Ishikawa (cell line): ENCODE measurements around the gene RNF151.

Source experiments
- CEBPB ChIP-seq: IDR thresholded peaks from 2 replicates; pipeline ENCODE4 v1.6.1; 2012
- CREB1 ChIP-seq: IDR thresholded peaks from 2 replicates; pipeline ENCODE4 v1.6.1; 2012; ENCODE audit warnings: low read depth
- EGR1 ChIP-seq: IDR thresholded peaks from 2 replicates; pipeline ENCODE4 v1.6.1; 2012
- EP300 ChIP-seq: IDR thresholded peaks from 2 replicates; pipeline ENCODE4 v1.6.1; 2012; ENCODE audit warnings: borderline replicate concordance
- FOXM1 ChIP-seq: IDR thresholded peaks from 2 replicates; pipeline ENCODE4 v1.6.1; 2012; ENCODE audit warnings: low read depth, borderline replicate concordance
- NFIC ChIP-seq: IDR thresholded peaks from 2 replicates; pipeline ENCODE4 v1.6.1; 2012
- RAD21 ChIP-seq: IDR thresholded peaks from 2 replicates; pipeline ENCODE4 v1.6.1; 2012; ENCODE audit warnings: low read depth
- TAF1 ChIP-seq: IDR thresholded peaks from 2 replicates; pipeline ENCODE4 v1.6.1; 2012; ENCODE audit warnings: low read depth, mild to moderate bottlenecking
- TCF12 ChIP-seq: IDR thresholded peaks from 2 replicates; pipeline ENCODE4 v1.6.1; 2012; ENCODE audit warnings: low read depth
- TEAD4 ChIP-seq: IDR thresholded peaks from 2 replicates; pipeline ENCODE4 v1.6.1; 2012
- YY1 ChIP-seq: IDR thresholded peaks from 2 replicates; pipeline ENCODE4 v1.6.1; 2012; ENCODE audit warnings: low read depth
- ZBTB7A ChIP-seq: IDR thresholded peaks from 2 replicates; pipeline ENCODE4 v1.6.1; 2012; ENCODE audit warnings: low read depth
- TF ChIP-seq, protein P1 (sequence below): IDR thresholded peaks from 2 replicates; pipeline ENCODE4 v1.6.1; 2012
- TF ChIP-seq, protein P2 (sequence below): IDR thresholded peaks from 2 replicates; pipeline ENCODE4 v1.6.1; 2012; ENCODE audit warnings: low read depth, mild to moderate bottlenecking
- TF ChIP-seq, protein P3 (sequence below): IDR thresholded peaks from 2 replicates; pipeline ENCODE4 v1.6.1; 2012

The RNF151 gene

DNA sequence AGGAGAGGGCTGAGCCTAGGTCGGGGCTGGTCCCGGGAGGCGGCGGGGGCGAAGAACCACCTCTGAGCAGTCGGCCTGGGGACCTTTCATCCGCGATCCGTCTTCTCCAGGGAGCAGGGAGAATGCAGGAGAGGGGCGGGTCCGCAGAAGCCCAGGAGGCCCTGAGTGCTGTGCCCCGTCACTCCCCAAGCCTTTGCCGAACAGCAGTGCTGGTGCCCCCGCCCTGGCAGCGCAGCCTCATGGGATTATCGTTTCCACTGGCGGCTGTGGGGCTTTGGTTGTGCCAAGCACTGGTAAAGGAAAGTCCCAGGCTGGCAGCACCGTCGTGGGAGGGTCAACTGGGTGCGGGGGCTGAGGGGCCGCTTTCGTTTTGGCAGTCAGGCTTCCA, 5.8 kb downstream of the RNF151 start:
- TF ChIP-seq YY1 (no peak), TCF12 (no peak), CREB1 (no peak), ZBTB7A (no peak)

DNA sequence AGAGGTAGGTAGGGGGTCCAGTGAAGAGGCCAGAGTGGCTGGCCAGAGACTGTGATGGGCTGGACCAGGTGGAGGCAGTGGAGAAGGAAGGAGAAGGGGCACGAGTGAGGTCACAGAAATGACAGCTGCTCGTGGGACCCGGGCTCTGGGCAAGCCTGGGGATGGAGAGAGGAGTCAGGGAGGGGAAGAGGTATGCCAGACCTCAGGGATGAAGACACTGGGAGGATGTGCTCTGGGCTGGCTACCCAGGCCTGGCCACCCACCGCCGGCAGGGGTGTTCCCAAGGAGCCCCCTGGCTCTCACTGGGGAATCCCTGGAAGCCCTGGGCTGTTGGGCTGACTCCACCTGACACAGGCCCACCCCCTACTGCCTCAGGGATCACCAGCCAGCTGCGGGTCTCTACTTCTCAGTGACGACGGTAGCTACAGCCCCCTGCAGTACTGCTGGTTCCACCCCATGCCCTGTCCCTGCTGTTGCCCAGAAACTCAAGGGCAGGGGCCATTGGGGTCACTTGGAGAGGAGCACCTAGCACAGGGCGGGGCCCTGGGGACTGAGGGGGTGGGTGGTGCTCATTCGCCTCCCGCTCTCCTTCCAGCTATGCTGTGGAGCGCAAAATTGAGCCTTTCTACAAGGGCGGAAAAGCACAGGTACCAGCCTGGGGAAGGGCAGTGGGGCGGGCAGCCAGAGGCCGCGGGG, 7.0 kb downstream of the RNF151 start:
- no peak for TF ChIP-seq TEAD4
- no peak for TF ChIP-seq CREB1
- TF ChIP-seq, protein P1, sequence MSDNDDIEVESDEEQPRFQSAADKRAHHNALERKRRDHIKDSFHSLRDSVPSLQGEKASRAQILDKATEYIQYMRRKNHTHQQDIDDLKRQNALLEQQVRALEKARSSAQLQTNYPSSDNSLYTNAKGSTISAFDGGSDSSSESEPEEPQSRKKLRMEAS: no peak
- TF ChIP-seq, protein P2, sequence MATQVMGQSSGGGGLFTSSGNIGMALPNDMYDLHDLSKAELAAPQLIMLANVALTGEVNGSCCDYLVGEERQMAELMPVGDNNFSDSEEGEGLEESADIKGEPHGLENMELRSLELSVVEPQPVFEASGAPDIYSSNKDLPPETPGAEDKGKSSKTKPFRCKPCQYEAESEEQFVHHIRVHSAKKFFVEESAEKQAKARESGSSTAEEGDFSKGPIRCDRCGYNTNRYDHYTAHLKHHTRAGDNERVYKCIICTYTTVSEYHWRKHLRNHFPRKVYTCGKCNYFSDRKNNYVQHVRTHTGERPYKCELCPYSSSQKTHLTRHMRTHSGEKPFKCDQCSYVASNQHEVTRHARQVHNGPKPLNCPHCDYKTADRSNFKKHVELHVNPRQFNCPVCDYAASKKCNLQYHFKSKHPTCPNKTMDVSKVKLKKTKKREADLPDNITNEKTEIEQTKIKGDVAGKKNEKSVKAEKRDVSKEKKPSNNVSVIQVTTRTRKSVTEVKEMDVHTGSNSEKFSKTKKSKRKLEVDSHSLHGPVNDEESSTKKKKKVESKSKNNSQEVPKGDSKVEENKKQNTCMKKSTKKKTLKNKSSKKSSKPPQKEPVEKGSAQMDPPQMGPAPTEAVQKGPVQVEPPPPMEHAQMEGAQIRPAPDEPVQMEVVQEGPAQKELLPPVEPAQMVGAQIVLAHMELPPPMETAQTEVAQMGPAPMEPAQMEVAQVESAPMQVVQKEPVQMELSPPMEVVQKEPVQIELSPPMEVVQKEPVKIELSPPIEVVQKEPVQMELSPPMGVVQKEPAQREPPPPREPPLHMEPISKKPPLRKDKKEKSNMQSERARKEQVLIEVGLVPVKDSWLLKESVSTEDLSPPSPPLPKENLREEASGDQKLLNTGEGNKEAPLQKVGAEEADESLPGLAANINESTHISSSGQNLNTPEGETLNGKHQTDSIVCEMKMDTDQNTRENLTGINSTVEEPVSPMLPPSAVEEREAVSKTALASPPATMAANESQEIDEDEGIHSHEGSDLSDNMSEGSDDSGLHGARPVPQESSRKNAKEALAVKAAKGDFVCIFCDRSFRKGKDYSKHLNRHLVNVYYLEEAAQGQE: no peak
- TF ChIP-seq, protein P3, sequence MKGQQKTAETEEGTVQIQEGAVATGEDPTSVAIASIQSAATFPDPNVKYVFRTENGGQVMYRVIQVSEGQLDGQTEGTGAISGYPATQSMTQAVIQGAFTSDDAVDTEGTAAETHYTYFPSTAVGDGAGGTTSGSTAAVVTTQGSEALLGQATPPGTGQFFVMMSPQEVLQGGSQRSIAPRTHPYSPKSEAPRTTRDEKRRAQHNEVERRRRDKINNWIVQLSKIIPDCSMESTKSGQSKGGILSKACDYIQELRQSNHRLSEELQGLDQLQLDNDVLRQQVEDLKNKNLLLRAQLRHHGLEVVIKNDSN: no peak
- TF ChIP-seq NFIC: no peak
- no peak for TF ChIP-seq EGR1
- no peak for TF ChIP-seq TCF12
- TF ChIP-seq RAD21: no peak
- no peak for TF ChIP-seq ZBTB7A
- no peak for TF ChIP-seq CEBPB
- TF ChIP-seq YY1: no peak
- no peak for TF ChIP-seq TAF1
- no peak for TF ChIP-seq FOXM1
- no peak for TF ChIP-seq EP300

DNA sequence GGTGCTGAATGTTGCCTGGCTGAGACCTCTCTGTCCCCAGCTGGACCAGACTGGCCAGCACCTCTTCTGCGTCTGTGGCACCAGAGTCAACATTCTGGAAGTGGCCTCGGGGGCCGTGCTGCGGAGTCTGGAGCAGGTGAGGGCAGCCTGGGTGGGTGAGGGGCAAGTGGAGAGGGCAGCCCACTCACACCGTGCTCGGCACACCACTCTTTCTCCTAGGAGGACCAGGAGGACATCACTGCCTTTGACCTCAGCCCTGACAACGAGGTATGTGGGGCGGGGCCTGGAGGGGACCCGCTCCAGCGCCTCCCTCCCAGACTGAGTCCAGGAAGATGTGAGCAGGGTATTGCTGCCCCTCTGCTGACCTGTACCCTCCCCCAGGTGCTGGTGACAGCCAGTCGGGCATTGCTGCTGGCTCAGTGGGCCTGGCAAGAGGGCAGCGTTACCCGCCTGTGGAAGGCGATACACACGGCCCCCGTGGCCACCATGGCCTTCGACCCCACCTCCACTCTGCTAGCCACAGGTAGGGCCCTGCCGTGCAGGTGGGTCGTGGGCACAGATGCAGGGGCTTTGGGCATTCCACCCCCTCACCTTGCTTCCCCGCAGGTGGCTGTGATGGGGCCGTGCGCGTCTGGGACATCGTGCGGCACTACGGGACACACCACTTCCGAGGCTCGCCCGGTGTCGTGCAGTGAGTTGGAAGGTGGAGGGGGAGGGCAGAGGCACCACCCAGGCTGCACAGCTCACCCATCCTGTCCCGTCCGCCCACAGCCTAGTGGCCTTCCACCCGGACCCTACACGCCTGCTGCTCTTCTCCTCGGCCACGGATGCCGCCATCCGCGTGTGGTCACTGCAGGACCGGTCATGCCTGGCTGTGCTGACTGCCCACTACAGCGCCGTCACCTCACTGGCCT, 7.8 kb downstream of the RNF151 start:
- TF ChIP-seq TAF1 (no peak), RAD21 (no peak), YY1 (no peak), CREB1 (no peak), EP300 (no peak), FOXM1 (no peak), NFIC (no peak), CEBPB (no peak), TEAD4 (no peak), EGR1 (no peak), TCF12 (no peak), ZBTB7A (no peak)
- TF ChIP-seq, protein P3: no peak
- TF ChIP-seq, protein P2: no peak
- TF ChIP-seq, protein P1: no peak

DNA sequence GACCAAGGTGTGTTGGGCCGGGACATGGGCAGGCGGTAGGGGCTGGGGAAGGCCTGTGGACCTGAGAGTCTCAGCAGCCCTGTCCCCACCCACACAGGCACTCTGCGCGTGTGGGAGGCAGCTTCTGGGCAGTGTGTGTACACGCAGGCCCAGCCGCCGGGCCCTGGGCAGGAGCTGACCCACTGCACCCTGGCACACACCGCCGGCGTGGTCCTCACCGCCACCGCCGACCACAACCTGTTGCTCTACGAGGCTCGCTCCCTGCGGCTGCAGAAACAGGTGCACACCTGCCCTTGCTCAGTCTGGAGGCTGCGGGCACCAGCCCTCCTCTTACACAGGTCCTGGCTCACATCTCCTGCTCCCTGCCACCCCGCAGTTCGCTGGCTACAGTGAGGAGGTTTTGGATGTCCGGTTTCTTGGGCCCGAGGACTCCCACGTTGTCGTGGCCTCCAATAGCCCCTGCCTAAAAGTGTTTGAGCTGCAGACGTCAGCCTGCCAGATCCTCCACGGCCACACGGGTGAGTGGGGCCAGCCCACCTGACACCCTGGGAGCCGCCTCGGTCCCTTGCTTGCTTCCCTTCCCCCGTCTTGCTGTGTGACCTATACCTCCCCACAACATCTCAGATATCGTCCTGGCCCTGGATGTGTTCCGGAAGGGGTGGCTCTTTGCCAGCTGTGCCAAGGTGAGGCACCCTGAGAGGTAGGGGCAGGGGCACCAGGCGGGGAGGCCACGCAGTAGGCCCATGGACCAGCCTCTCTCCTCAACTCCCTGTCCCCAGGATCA, 9.0 kb downstream of the RNF151 start:
- TF ChIP-seq YY1: no peak
- no peak for TF ChIP-seq TCF12
- TF ChIP-seq, protein P1: no peak
- TF ChIP-seq RAD21: no peak
- TF ChIP-seq CEBPB: no peak
- TF ChIP-seq CREB1: no peak
- TF ChIP-seq, protein P3: no peak
- TF ChIP-seq EP300: no peak
- TF ChIP-seq NFIC: no peak
- TF ChIP-seq FOXM1: no peak
- no peak for TF ChIP-seq TAF1
- no peak for TF ChIP-seq EGR1
- TF ChIP-seq, protein P2: no peak
